SK-N-SH (cell line): ENCODE measurements around the gene KIF12. TPM values are rescaled to one million over a fixed set of nuclear protein-coding genes. Genes with fewer than 3 reads are reported as not detected.

ENCODE experiments used
- CTCF ChIA-PET: fragments of 300-600, 350-600 bp; formaldehyde crosslinking; extraction: SDS; loops from one replicate; lab custom pipeline; 2021; lab: Yijun Ruan, JAX
- POLR2A ChIA-PET: fragments of 350-600 bp; sonication (Branson Sonifier 250); formaldehyde crosslinking; extraction: SDS; loops from one replicate; lab custom pipeline; 2020; ENCODE audit warnings: antibody characterized with exemption, inconsistent platforms; lab: Yijun Ruan, JAX
- DNase-seq: peaks from one replicate; pipeline ENCODE4 v3.0.0; 2012
- H2AFZ ChIP-seq: fragments of 200-600 bp; sonication (generic); 2 replicates; pipeline ENCODE4 v1.8.1; 2016; ENCODE audit warnings: antibody characterized with exemption, mild to moderate bottlenecking, low read depth
- H3F3A ChIP-seq: fragments of 200-600 bp; sonication (generic); replicated peaks from 2 replicates; pipeline ENCODE3; 2016; ENCODE audit warnings: antibody characterized with exemption, mild to moderate bottlenecking; ENCODE audit not compliant: insufficient read depth
- H3K27ac ChIP-seq, 2 experiments: fragments of 200-500 bp in 1 of 2; fragments of 200-600 bp in 1 of 2; sonication (Bioruptor generic) in 1 of 2; sonication (generic), shearing (Covaris generic) in 1 of 2; 2 replicates each; pipeline versions ENCODE4 v1.5.1 to v1.6.1; 2014 to 2016; ENCODE audit warnings: low read depth in 2 of 2, inconsistent platforms in 1 of 2, low read length in 1 of 2, mild to moderate bottlenecking in 1 of 2, mixed read lengths in 1 of 2
- H3K27me3 ChIP-seq: fragments of 200-600 bp; sonication (generic), shearing (Covaris generic); 2 replicates; pipeline ENCODE4 v1.6.1; 2016; ENCODE audit warnings: mixed run types; ENCODE audit not compliant: insufficient read depth
- H3K36me3 ChIP-seq, 2 experiments: fragments of 200-500 bp in 1 of 2; fragments of 200-600 bp in 1 of 2; sonication (Bioruptor generic) in 1 of 2; sonication (generic) in 1 of 2; replicated peaks in 1 of 2; 2 replicates each; pipeline versions ENCODE3 to v1.5.1; 2014 to 2016; ENCODE audit warnings: low read length in 1 of 2, mild to moderate bottlenecking in 1 of 2; ENCODE audit not compliant: insufficient read depth in 2 of 2, control insufficient read depth in 1 of 2
- H3K4me1 ChIP-seq, 2 experiments: fragments of 200-500 bp in 1 of 2; fragments of 200-600 bp in 1 of 2; sonication (Bioruptor generic) in 1 of 2; sonication (generic), shearing (Covaris generic) in 1 of 2; 2 replicates each; pipeline versions ENCODE4 v1.5.1 to v1.6.1; 2014 to 2016; ENCODE audit warnings: low read depth in 1 of 2, low read length in 1 of 2, mixed run types in 1 of 2; ENCODE audit not compliant: insufficient read depth in 2 of 2, control insufficient read depth in 1 of 2
- H3K4me2 ChIP-seq: fragments of 200-600 bp; sonication (generic), shearing (Covaris generic); 2 replicates; pipeline ENCODE4 v1.6.1; 2017; ENCODE audit warnings: mixed run types
- H3K4me3 ChIP-seq, 2 experiments: fragments of 200-500 bp in 1 of 2; fragments of 200-600 bp in 1 of 2; sonication (Bioruptor generic) in 1 of 2; sonication (generic), shearing (Covaris generic) in 1 of 2; 2 replicates each; pipeline versions ENCODE4 v1.5.1 to v1.8.1; 2014 to 2016; ENCODE audit warnings: low read depth in 2 of 2, inconsistent platforms in 1 of 2, low read length in 1 of 2, mild to moderate bottlenecking in 1 of 2, mixed read lengths in 1 of 2, moderate library complexity in 1 of 2
- H3K79me2 ChIP-seq: fragments of 200-600 bp; sonication (generic); 2 replicates; pipeline ENCODE4 v1.8.1; 2017; ENCODE audit warnings: mild to moderate bottlenecking; ENCODE audit not compliant: insufficient read depth
- H3K9ac ChIP-seq: fragments of 200-600 bp; sonication (generic); 2 replicates; pipeline ENCODE4 v1.6.1; 2017; ENCODE audit warnings: mixed run types
- H3K9me2 ChIP-seq: fragments of 200-600 bp; sonication (generic); 2 replicates; pipeline ENCODE4 v1.6.1; 2017; ENCODE audit warnings: mixed run types
- H3K9me3 ChIP-seq: fragments of 200-600 bp; sonication (generic); 2 replicates; pipeline ENCODE4 v1.6.1; 2017; ENCODE audit warnings: mixed run types, mild to moderate bottlenecking, moderate library complexity
- H4K20me1 ChIP-seq: fragments of 200-600 bp; sonication (generic); 2 replicates; pipeline ENCODE4 v1.6.1; 2017; ENCODE audit warnings: mild to moderate bottlenecking, mixed run types; ENCODE audit not compliant: insufficient read depth
- CHD2 ChIP-seq: fragments of 150-350 bp; IDR thresholded peaks from 2 replicates; pipeline ENCODE4 v1.6.1; 2018; ENCODE audit warnings: low read length; ENCODE audit not compliant: partially characterized antibody
- ELF1 ChIP-seq: IDR thresholded peaks from 2 replicates; pipeline ENCODE4 v1.4.0; 2012
- FOSL2 ChIP-seq: IDR thresholded peaks from 2 replicates; pipeline ENCODE4 v1.4.0; 2012; ENCODE audit warnings: low read depth, mild to moderate bottlenecking, moderate library complexity, borderline replicate concordance
- GABPA ChIP-seq: IDR thresholded peaks from 2 replicates; pipeline ENCODE4 v1.4.0; 2012; ENCODE audit warnings: low read depth, mild to moderate bottlenecking
- GATA2 ChIP-seq: sonication (generic); formaldehyde crosslinking; IDR thresholded peaks from 2 replicates; pipeline ENCODE4 v1.5.0; 2020; ENCODE audit warnings: mild to moderate bottlenecking, missing genetic modification reagents
- JUND ChIP-seq: IDR thresholded peaks from 2 replicates; pipeline ENCODE4 v1.4.0; 2012
- MXI1 ChIP-seq: IDR thresholded peaks from 2 replicates; pipeline ENCODE4 v1.6.1; 2012; ENCODE audit warnings: mild to moderate bottlenecking, low read depth, low read length, improper control_type of control experiment
- NRF1 ChIP-seq: IDR thresholded peaks from 2 replicates; pipeline ENCODE4 v1.6.1; 2012; ENCODE audit warnings: low read depth, mild to moderate bottlenecking, low read length
- POLR2AphosphoS5 ChIP-seq: IDR thresholded peaks from 2 replicates; pipeline ENCODE4 v1.6.1; 2012; ENCODE audit warnings: low read depth, low read length
- RAD21 ChIP-seq: IDR thresholded peaks from 2 replicates; pipeline ENCODE4 v1.6.1; 2012; ENCODE audit warnings: mild to moderate bottlenecking, low read length
- RFX5 ChIP-seq: IDR thresholded peaks from 2 replicates; pipeline ENCODE4 v1.6.1; 2012; ENCODE audit warnings: mild to moderate bottlenecking, improper control_type of control experiment, low read length
- TAF1 ChIP-seq: IDR thresholded peaks from 2 replicates; pipeline ENCODE4 v1.6.1; 2012; ENCODE audit warnings: low read depth, mild to moderate bottlenecking, low read length, moderate library complexity, borderline replicate concordance
- TEAD4 ChIP-seq: IDR thresholded peaks from 2 replicates; pipeline ENCODE4 v1.4.0; 2012; ENCODE audit warnings: mild to moderate bottlenecking, borderline replicate concordance; ENCODE audit not compliant: insufficient read depth
- YY1 ChIP-seq: IDR thresholded peaks from 2 replicates; pipeline ENCODE4 v1.4.0; 2012; ENCODE audit warnings: low read depth, mild to moderate bottlenecking
- WGBS: methylation state at CpG from one replicate; pipeline ENCODE4 v1.1.6; 2017; ENCODE audit warnings: low lambda C conversion rate; 5-methylcytosine and 5-hydroxymethylcytosine counted together
- polyA plus RNA-seq, 3 experiments: library from polyadenylated mRNA; depleted of rRNA; stranded (reverse); fragments of >200 nt; gene quantifications; 2 replicates each; pipeline ENCODE4 v1.2.3, GENCODE V29; 2012
- TF ChIP-seq, protein P1 (sequence below): IDR thresholded peaks from 2 replicates; pipeline ENCODE4 v1.4.0; 2012; ENCODE audit warnings: low read depth, borderline replicate concordance
- TF ChIP-seq, protein P2 (sequence below): IDR thresholded peaks from 2 replicates; pipeline ENCODE4 v1.4.0; 2012; ENCODE audit warnings: low read depth, borderline replicate concordance
- TF ChIP-seq, protein P3 (sequence below): IDR thresholded peaks from 2 replicates; pipeline ENCODE4 v1.4.0; 2012; ENCODE audit warnings: low read depth
- TF ChIP-seq, protein P4 (sequence below): fragments of 200-600 bp; sonication (generic); IDR thresholded peaks from 2 replicates; pipeline ENCODE4 v1.6.1; 2017; ENCODE audit warnings: antibody characterized with exemption, mild to moderate bottlenecking, moderate library complexity

Gene KIF12
- polyA plus RNA-seq, 1 of the 3 experiments (the other 2 are of a cell fraction) = 0.35 TPM

DNA sequence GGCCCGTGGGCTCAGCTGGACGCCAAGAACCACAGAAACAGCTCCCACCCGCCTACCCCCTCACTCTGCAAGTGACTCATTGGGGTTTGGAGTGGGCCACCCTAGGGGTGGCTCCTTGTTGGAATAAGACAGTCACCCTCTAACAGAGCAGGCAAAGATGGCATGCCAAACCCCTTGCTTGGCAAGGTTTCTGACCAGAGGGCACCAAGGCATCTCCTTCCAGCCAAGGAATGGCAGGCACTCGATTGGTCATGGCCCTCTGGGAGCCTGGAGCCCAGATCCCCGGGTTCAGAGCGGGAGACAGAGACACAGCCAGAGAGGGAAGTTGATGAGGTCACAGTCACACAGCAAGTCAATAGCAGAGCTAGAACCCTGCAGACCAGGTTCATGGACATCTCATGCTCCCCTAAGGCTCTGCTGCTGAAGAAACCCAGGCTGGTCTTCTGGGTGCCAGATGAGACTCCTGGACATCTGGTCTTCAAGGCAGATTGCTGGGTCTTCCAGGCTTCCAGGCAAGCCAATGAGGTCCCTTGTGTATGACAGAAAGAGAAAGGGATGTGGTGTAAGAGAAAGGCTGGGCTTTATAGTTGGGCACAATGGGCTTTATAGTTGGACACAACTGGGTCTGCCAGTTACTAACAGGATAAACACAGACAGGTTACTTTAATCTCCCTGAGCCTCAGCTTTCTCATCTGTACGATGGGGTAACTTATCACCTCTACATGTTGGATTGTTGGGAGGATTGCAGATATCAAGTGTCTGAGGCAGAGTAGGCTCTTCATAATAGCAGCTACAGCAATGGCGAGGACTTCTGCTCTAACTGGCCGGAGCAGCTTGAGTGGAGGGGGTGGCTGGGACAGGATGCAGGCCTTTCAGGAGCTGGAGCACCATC is 23.3 kb upstream of the KIF12 start:
- Histone ChIP-seq H3F3A (no peaks in the 10 kb centered on the region), H3K4me1 (no peaks in the 10 kb centered on the region; a peak in 1 of 4 replicates), H3K9ac (no peak overlapping the region), H3K9me2 (no peaks in the 10 kb centered on the region), H2AFZ (no peak overlapping the region), H3K4me3 (no peak overlapping the region), H3K27me3 (peaks cover 5% of the 10 kb centered on the region; the same call in 1 of the 2 replicates), H3K27ac (no peak overlapping the region), H3K9me3 (no peaks in the 10 kb centered on the region), H3K79me2 (no peaks in the 10 kb centered on the region), H4K20me1 (no peaks in the 10 kb centered on the region), H3K36me3 (no peaks in the 10 kb centered on the region), H3K4me2 (no peak overlapping the region)
- no peak for TF ChIP-seq JUND
- TF ChIP-seq CHD2 = no peak
- no peak for TF ChIP-seq NRF1
- TF ChIP-seq, protein P1, sequence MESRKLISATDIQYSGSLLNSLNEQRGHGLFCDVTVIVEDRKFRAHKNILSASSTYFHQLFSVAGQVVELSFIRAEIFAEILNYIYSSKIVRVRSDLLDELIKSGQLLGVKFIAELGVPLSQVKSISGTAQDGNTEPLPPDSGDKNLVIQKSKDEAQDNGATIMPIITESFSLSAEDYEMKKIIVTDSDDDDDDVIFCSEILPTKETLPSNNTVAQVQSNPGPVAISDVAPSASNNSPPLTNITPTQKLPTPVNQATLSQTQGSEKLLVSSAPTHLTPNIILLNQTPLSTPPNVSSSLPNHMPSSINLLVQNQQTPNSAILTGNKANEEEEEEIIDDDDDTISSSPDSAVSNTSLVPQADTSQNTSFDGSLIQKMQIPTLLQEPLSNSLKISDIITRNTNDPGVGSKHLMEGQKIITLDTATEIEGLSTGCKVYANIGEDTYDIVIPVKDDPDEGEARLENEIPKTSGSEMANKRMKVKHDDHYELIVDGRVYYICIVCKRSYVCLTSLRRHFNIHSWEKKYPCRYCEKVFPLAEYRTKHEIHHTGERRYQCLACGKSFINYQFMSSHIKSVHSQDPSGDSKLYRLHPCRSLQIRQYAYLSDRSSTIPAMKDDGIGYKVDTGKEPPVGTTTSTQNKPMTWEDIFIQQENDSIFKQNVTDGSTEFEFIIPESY = no peak
- no peak for TF ChIP-seq YY1
- no peak for TF ChIP-seq POLR2AphosphoS5
- TF ChIP-seq, protein P2, sequence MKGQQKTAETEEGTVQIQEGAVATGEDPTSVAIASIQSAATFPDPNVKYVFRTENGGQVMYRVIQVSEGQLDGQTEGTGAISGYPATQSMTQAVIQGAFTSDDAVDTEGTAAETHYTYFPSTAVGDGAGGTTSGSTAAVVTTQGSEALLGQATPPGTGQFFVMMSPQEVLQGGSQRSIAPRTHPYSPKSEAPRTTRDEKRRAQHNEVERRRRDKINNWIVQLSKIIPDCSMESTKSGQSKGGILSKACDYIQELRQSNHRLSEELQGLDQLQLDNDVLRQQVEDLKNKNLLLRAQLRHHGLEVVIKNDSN = no peak
- DNase-seq = no peak
- POLR2A ChIA-PET = no interaction called here
- WGBS = 47% methylated on average over 7 of the region's 9 CpGs
- CTCF ChIA-PET = interaction anchor here (1.1 to 4.8 kb wide), 6 partner anchors 10 to 169 kb away, joined by 3 to 28 read pairs (median 6); no protein-coding TSS in a partner anchor

DNA sequence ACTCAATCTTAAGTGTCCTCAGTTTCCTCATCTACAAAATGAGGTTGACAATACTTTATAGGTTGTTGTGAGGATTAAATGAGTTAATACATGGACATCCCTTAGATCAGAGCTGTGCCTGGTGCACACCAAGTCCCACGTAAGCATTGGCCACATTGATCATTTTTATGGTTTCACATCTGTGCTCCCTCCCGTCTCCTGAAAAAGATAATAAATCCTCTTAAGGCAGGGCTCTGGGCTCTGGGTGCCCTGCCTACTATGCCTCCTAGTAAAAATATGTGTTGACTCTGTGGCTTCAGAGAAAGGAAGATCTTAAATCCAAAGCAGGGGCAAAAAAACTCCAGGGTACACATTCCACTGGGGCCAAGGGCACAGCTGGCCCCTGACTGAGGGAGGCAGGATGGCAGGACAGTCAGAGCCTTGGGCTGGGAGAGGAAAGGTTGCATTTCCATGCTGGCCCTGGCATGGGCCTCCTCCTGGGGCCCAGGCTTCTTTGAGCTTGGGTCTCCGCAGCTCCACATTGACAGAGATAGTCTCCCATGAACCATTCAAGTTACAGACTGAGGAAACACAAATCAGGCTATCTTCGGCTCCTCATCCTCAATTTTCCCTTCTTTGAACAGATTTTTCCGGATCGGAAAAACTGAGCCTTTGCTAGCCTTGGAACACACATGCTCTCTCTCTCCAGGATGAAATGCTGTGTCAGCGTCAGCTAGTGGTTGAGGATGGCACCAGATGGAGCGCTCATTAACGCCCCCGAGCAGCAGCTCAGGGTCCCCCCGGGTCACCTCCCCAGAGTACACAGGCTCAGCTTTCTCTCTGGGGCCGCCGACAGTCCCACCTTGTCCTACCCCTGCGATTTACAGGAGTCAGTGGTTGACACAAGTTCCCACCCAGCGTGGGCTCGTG is 22.4 kb upstream of the KIF12 start:
- H3K36me3 ChIP-seq = no peaks in the 10 kb centered on the region
- TF ChIP-seq CHD2 (no peak), RFX5 (no peak), GATA2 (CRISPR knock-in tag) (no peak), GABPA (no peak), TEAD4 (no peak), RAD21 (no peak), MXI1 (no peak), TAF1 (no peak), POLR2AphosphoS5 (no peak), FOSL2 (no peak), ELF1 (no peak), JUND (no peak), YY1 (no peak)
- TF ChIP-seq, protein P3, sequence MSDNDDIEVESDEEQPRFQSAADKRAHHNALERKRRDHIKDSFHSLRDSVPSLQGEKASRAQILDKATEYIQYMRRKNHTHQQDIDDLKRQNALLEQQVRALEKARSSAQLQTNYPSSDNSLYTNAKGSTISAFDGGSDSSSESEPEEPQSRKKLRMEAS = no peak
- TF ChIP-seq, protein P4, sequence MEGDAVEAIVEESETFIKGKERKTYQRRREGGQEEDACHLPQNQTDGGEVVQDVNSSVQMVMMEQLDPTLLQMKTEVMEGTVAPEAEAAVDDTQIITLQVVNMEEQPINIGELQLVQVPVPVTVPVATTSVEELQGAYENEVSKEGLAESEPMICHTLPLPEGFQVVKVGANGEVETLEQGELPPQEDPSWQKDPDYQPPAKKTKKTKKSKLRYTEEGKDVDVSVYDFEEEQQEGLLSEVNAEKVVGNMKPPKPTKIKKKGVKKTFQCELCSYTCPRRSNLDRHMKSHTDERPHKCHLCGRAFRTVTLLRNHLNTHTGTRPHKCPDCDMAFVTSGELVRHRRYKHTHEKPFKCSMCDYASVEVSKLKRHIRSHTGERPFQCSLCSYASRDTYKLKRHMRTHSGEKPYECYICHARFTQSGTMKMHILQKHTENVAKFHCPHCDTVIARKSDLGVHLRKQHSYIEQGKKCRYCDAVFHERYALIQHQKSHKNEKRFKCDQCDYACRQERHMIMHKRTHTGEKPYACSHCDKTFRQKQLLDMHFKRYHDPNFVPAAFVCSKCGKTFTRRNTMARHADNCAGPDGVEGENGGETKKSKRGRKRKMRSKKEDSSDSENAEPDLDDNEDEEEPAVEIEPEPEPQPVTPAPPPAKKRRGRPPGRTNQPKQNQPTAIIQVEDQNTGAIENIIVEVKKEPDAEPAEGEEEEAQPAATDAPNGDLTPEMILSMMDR = no peak
- TF ChIP-seq, protein P2 = no peak
- CTCF ChIA-PET = interaction anchor here (1.7 to 4.8 kb wide), 5 partner anchors 9 to 170 kb away, joined by 4 to 28 read pairs (median 7); no protein-coding TSS in a partner anchor
- H3K4me1 ChIP-seq = no peaks in the 10 kb centered on the region; a peak in 1 of 4 replicates
- DNase-seq = no peak
- peaks cover 5% of the 10 kb centered on the region; the same call in 1 of the 2 replicates for H3K27me3 ChIP-seq
- no peak overlapping the region for H3K9ac ChIP-seq
- H3K4me2 ChIP-seq = no peak overlapping the region
- 76% methylated on average over 12 of the region's 16 CpGs for WGBS
- H3K4me3 ChIP-seq = no peak overlapping the region
- no peak overlapping the region for H2AFZ ChIP-seq
- POLR2A ChIA-PET = no interaction called here
- H4K20me1 ChIP-seq = no peaks in the 10 kb centered on the region
- no peak overlapping the region for H3K27ac ChIP-seq
- H3F3A ChIP-seq = no peaks in the 10 kb centered on the region
- no peaks in the 10 kb centered on the region for H3K79me2 ChIP-seq
- no peaks in the 10 kb centered on the region for H3K9me2 ChIP-seq
- no peaks in the 10 kb centered on the region for H3K9me3 ChIP-seq
